Natural killer cell (primary cell): Measurements from ENCODE around the gene FUT9. TPM values are rescaled to one million over a fixed set of nuclear protein-coding genes. Genes with fewer than 3 reads are reported as not detected.

Experiments
- ATAC-seq, 3 donors: fragments of 150-1000 bp in 2 of 3; fragments of 200-7000 bp in 1 of 3; cut with Tn5 transposase; 1 replicate in 1 of 3; 2 replicates in 2 of 3; pipeline ENCODE4 v1.10.0; 2021; ENCODE audit warnings: mild to moderate bottlenecking in 2 of 3, moderate library complexity in 2 of 3
- DNase-seq, 2 donors: peaks; one replicate each; pipeline versions ENCODE4 v3.0.0 to v3.0.0-alpha.2; 2013 to 2021; ENCODE audit warnings: mixed read lengths in 1 of 2
- H3K27ac ChIP-seq: one replicate; pipeline ENCODE4 v1.5.1; 2013; ENCODE audit warnings: mild to moderate bottlenecking, low read length
- H3K27me3 ChIP-seq: one replicate; pipeline ENCODE4 v1.6.1; 2013; ENCODE audit warnings: low read length; ENCODE audit not compliant: control insufficient read depth, insufficient read depth
- H3K36me3 ChIP-seq: one replicate; pipeline ENCODE4 v1.6.1; 2013; ENCODE audit warnings: low read length; ENCODE audit not compliant: control insufficient read depth, insufficient read depth
- H3K4me1 ChIP-seq: one replicate; pipeline ENCODE4 v1.6.1; 2013; ENCODE audit warnings: low read length; ENCODE audit not compliant: control insufficient read depth, insufficient read depth
- H3K4me3 ChIP-seq: one replicate; pipeline ENCODE4 v1.5.1; 2013; ENCODE audit warnings: low read length
- H3K9me3 ChIP-seq: one replicate; pipeline ENCODE4 v1.6.1; 2013; ENCODE audit warnings: low read length; ENCODE audit not compliant: control insufficient read depth, insufficient read depth
- H3K27ac Mint-ChIP-seq, 2 donors: one replicate each; pipeline ENCODE4 v1.8.0; 2022; ENCODE audit warnings: mild to moderate bottlenecking in 2 of 2, mixed read lengths in 2 of 2, moderate library complexity in 1 of 2
- H3K27me3 Mint-ChIP-seq, 2 donors: one replicate each; pipeline ENCODE4 v1.8.0; 2022; ENCODE audit warnings: low read depth in 2 of 2, mixed read lengths in 2 of 2
- H3K36me3 Mint-ChIP-seq: one replicate; pipeline ENCODE4 v1.8.0; 2022; ENCODE audit warnings: mixed read lengths
- H3K4me1 Mint-ChIP-seq, 2 donors: one replicate each; pipeline ENCODE4 v1.8.0; 2022; ENCODE audit warnings: mixed read lengths in 2 of 2
- H3K4me3 Mint-ChIP-seq: one replicate; pipeline ENCODE4 v1.8.0; 2022; ENCODE audit warnings: mild to moderate bottlenecking, moderate library complexity, mixed read lengths
- H3K9me3 Mint-ChIP-seq, 2 donors: one replicate each; pipeline ENCODE4 v1.8.0; 2022; ENCODE audit warnings: mixed read lengths in 2 of 2
- WGBS: methylation state at CpG from one replicate; pipeline ENCODE4 v1.1.7; 2013; ENCODE audit warnings: missing lambda C conversion rate; ENCODE audit not compliant: insufficient coverage; 5-methylcytosine and 5-hydroxymethylcytosine counted together
- intact Hi-C: fragments of 100-400 bp; cut with micrococcal nuclease; formaldehyde crosslinking; loops from one replicate; pipeline ENCODE4 v1.14.2; 2022
- total RNA-seq, 4 donors: library from RNA; stranded (reverse); fragments of 120-200 nt in 1 of 4; gene quantifications; one replicate each; pipeline versions ENCODE4 v1.2.3 to v1.2.4, GENCODE V29; 2013 to 2022
- TF ChIP-seq, protein P1 (sequence below): fragments of 200-600 bp; IDR thresholded peaks from one replicate; pipeline ENCODE4 v1.8.0; 2022; ENCODE audit warnings: antibody characterized with exemption

FUT9 gene
- total RNA-seq, 3 donors from 2014 or later (not counting 1 experiment from before 2014, with no cell fraction given), result not detected

DNA sequence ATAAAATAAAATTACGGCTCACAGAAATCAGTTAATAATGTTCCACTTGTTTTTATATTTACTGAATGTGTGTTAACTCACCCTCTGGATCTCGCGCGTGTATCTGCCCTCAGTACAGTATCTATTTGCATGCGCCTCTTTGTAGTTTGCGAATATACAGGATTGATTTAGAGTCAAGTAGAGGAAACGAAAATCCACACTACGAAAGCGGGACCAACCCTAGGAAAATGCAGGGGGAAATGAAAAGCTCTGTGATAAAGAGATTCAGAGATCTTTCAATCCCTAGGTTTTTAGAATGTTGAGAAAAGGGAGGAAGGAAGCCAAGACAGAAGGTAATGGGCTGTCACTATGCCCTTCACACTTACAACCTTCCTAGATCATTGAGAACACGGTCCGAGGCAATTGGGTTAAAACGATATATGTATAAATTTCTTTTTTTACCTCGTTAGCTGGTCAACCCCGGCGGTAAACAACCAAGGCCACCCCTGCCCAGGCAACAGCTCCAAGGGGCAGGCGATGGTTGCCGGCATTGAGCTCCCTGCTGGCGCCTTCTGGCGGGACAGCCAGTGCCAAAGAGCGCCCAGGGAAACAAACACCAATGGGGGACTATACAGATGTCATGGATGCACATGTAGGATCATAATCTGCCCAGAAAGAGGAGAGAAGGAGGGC is 792 bp upstream of the FUT9 start:
- 12% methylated on average over 17 of the region's 20 CpGs for WGBS
- TF ChIP-seq, protein P1, sequence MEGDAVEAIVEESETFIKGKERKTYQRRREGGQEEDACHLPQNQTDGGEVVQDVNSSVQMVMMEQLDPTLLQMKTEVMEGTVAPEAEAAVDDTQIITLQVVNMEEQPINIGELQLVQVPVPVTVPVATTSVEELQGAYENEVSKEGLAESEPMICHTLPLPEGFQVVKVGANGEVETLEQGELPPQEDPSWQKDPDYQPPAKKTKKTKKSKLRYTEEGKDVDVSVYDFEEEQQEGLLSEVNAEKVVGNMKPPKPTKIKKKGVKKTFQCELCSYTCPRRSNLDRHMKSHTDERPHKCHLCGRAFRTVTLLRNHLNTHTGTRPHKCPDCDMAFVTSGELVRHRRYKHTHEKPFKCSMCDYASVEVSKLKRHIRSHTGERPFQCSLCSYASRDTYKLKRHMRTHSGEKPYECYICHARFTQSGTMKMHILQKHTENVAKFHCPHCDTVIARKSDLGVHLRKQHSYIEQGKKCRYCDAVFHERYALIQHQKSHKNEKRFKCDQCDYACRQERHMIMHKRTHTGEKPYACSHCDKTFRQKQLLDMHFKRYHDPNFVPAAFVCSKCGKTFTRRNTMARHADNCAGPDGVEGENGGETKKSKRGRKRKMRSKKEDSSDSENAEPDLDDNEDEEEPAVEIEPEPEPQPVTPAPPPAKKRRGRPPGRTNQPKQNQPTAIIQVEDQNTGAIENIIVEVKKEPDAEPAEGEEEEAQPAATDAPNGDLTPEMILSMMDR, result no peak
- intact Hi-C loops, result no loop called here
- DNase-seq (no peak), ATAC-seq (no peak)
- peaks cover 16 to 25% of the 10 kb centered on the region in 2 donors for H3K27me3 Mint-ChIP-seq
- Histone ChIP-seq H3K4me3 (no peak overlapping the region), H3K4me1 (no peaks in the 10 kb centered on the region), H3K27ac (no peak overlapping the region), H3K9me3 (no peaks in the 10 kb centered on the region), H3K36me3 (no peaks in the 10 kb centered on the region), H3K27me3 (no peaks in the 10 kb centered on the region)
- H3K9me3 Mint-ChIP-seq, result peaks cover 5 to 6% of the 10 kb centered on the region in 2 donors
- H3K4me3 Mint-ChIP-seq, result no peak overlapping the region
- peaks cover 9% of the 10 kb centered on the region for H3K36me3 Mint-ChIP-seq
- H3K4me1 Mint-ChIP-seq, result peaks cover 0 to 4% of the 10 kb centered on the region in 2 donors
- H3K27ac Mint-ChIP-seq, result no peak overlapping the region

DNA sequence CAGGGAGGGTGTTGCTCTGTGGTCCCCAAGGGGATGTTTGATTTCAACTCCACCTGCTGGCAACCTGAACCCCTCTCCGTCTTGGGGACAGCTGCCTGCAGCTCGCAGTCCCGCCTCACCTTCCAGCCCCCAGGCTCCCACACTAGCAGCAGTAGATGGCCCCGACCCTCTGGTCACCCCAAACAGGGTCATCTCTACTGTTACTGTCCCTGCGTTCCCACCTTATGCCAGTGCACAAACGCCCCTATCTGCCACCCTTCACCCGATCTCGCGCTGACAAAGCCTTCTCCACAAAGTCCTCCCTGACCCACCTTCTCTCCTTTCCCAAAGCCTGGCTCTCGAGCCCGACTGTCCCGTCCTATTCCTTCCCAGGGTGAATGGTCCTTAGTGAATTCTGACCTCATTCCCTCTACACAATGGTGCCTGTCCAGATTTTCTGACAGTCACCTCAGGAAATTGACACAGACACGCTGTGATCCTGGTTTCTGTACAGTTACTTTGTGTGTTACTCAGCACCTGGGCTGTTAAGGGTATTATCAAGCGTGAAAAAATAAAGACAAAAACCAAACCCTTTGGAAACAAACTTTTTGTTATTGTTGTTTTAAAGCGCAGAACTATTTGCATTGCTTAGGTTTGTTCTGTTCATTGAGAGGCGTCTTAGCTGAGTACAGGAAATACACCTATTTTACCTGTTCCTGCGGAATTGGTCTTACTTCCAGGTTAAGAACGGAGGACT is 728 bp downstream of the FUT9 start:
- Histone ChIP-seq H3K36me3 (no peaks in the 10 kb centered on the region), H3K4me1 (no peaks in the 10 kb centered on the region), H3K4me3 (no peak overlapping the region), H3K27me3 (no peaks in the 10 kb centered on the region), H3K27ac (no peak overlapping the region), H3K9me3 (no peaks in the 10 kb centered on the region)
- Mint-ChIP-seq H3K36me3 (peaks cover 9% of the 10 kb centered on the region), H3K27ac (no peak overlapping the region), H3K4me1 (peaks cover 0 to 4% of the 10 kb centered on the region in 2 donors), H3K9me3 (peaks cover 3 to 5% of the 10 kb centered on the region in 2 donors), H3K4me3 (no peak overlapping the region), H3K27me3 (peaks cover 16 to 25% of the 10 kb centered on the region in 2 donors)
- 10% methylated on average over 17 of the region's 18 CpGs for WGBS
- intact Hi-C loops, result no loop called here
- DNase-seq (no peak), ATAC-seq (no peak)
- TF ChIP-seq, protein P1, result no peak

DNA sequence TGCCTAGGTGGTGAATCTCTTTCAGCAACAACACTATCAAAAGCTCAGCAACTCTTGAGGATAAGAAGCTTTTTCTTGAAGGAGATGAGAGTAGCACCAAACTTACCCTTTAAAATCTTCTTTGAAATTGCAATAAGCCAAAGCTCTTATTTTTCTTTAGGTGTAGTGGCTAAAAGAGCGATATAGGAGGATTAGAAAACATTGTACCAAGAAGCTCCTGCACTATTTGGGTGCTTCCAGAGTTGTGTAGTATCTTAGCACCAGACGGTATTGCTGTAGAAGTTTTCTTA is 1.2 kb downstream of the FUT9 start:
- H3K4me3 ChIP-seq, result no peak overlapping the region
- no peak overlapping the region for H3K4me3 Mint-ChIP-seq
- no peak overlapping the region for H3K27ac Mint-ChIP-seq
- no peak overlapping the region for H3K27ac ChIP-seq
- H3K4me1 Mint-ChIP-seq, result peaks cover 0 to 4% of the 10 kb centered on the region in 2 donors
- TF ChIP-seq, protein P1, result no peak
- H3K27me3 Mint-ChIP-seq, result peaks cover 16 to 25% of the 10 kb centered on the region in 2 donors
- no peak for ATAC-seq
- peaks cover 9% of the 10 kb centered on the region for H3K36me3 Mint-ChIP-seq
- no peaks in the 10 kb centered on the region for H3K36me3 ChIP-seq
- 62% methylated on average over 2 of the region's 2 CpGs for WGBS
- H3K9me3 Mint-ChIP-seq, result peaks cover 0 to 4% of the 10 kb centered on the region in 2 donors
- DNase-seq, result no peak
- H3K4me1 ChIP-seq, result no peaks in the 10 kb centered on the region
- no peaks in the 10 kb centered on the region for H3K27me3 ChIP-seq
- intact Hi-C loops, result no loop called here
- H3K9me3 ChIP-seq, result no peaks in the 10 kb centered on the region
